Suprapubic skin (tissue), 3 donors: ENCODE data around the gene LIPA.

ENCODE experiments used
- CTCF ChIP-seq, 2 donors: fragments of 200-600 bp in 1 of 2; fragments of 450-650 bp in 1 of 2; sonication (generic) in 1 of 2; IDR thresholded peaks; one replicate each; pipeline ENCODE4 v1.5.1; 2016 to 2019; ENCODE audit warnings: antibody characterized with exemption in 2 of 2, mild to moderate bottlenecking in 1 of 2, moderate library complexity in 1 of 2
- POLR2A ChIP-seq, 2 donors: fragments of 450-650 bp; IDR thresholded peaks; one replicate each; pipeline ENCODE4 v1.6.1; 2017; ENCODE audit warnings: antibody characterized with exemption in 2 of 2, mild to moderate bottlenecking in 2 of 2, moderate library complexity in 2 of 2

DNA sequence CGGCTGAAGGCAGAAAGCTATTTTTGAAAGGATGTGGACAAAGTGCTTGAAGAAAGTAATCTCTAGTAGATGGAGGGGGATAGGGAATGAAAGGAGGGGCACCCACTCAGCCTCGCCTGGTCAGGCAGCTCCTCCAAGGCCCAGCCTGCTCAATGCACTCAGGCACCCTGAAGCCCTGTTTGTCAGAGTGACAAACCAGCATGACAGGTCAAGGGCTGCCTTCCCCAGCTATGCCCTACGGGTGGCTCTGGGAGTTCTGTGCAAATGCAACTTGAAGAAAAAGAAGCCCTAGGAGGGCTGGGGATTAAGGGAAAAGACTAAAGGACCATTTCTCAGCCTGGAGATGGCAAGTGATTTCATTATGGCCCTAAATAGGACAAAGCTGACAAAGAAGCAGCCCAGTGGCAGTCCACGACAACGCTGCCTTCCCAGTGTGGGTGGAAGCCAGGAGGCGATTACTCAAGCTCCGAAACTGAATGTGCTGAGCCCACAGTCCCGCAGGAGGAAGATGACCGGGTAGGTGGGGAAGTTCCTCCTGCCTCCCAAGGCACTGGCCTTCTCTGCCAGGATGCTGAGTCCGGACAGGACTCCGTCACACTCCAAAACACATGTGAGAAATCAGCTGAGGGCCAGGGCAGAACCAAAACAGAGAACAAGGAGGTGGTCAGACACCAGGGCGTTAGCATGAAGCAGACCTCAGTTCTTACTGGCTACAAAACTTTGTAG lies 16.3 kb downstream of the LIPA start:
- TF ChIP-seq CTCF (IDR thresholded peaks at IDR 0.05) = no peak
- no peak for TF ChIP-seq POLR2A (IDR thresholded peaks at IDR 0.05)
